Uterus (tissue), 2 donors: ENCODE data around the gene TANK.
"Not testable (repeated sequence)": the region's sequence is repeated elsewhere in the genome, so short reads cannot be mapped to it uniquely, and the experiment has no call there.

ENCODE experiments used
- POLR2A ChIP-seq, 2 donors: fragments of 450-650 bp; IDR thresholded peaks; one replicate each; pipeline ENCODE4 v1.6.1; 2016; ENCODE audit warnings: antibody characterized with exemption in 2 of 2, mild to moderate bottlenecking in 1 of 2, moderate library complexity in 1 of 2
- TF ChIP-seq, protein P1 (sequence below), 4 experiments: fragments of 200-600 bp in 2 of 4; fragments of 450-650 bp in 2 of 4; sonication (generic) in 2 of 4; IDR thresholded peaks; one replicate each; pipeline ENCODE4 v1.5.1; 2016 to 2019; ENCODE audit warnings: antibody characterized with exemption in 4 of 4, mild to moderate bottlenecking in 2 of 4, moderate library complexity in 1 of 4

GRCh38 chr2:161278564-161279229, 118.5 kb downstream of the TANK start:
- TF ChIP-seq, protein P1, sequence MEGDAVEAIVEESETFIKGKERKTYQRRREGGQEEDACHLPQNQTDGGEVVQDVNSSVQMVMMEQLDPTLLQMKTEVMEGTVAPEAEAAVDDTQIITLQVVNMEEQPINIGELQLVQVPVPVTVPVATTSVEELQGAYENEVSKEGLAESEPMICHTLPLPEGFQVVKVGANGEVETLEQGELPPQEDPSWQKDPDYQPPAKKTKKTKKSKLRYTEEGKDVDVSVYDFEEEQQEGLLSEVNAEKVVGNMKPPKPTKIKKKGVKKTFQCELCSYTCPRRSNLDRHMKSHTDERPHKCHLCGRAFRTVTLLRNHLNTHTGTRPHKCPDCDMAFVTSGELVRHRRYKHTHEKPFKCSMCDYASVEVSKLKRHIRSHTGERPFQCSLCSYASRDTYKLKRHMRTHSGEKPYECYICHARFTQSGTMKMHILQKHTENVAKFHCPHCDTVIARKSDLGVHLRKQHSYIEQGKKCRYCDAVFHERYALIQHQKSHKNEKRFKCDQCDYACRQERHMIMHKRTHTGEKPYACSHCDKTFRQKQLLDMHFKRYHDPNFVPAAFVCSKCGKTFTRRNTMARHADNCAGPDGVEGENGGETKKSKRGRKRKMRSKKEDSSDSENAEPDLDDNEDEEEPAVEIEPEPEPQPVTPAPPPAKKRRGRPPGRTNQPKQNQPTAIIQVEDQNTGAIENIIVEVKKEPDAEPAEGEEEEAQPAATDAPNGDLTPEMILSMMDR (IDR thresholded peaks at IDR 0.05), result not testable (repeated sequence)
- TF ChIP-seq POLR2A (IDR thresholded peaks at IDR 0.05), result not testable (repeated sequence)
